SH-SY5Y (cell line): ENCODE measurements around the gene TLX2.

ENCODE experiments used
- GATA2 ChIP-seq: IDR thresholded peaks from 2 replicates; pipeline ENCODE4 v1.6.1; 2011; ENCODE audit warnings: mild to moderate bottlenecking, low read depth, low read length
- GATA3 ChIP-seq: IDR thresholded peaks from 2 replicates; pipeline ENCODE4 v1.6.1; 2011; ENCODE audit warnings: low read depth, mild to moderate bottlenecking, low read length, moderate library complexity

TLX2 gene

GRCh38 chr2:74531666-74532065 is 17.4 kb downstream of the TLX2 start:
- no peak for TF ChIP-seq GATA3
- no peak for TF ChIP-seq GATA2

- TF ChIP-seq GATA3 (no peak), GATA2 (no peak)
Measured at GRCh38 chr2:74532222-74532621, 18.0 kb downstream of the TLX2 start.

GRCh38 chr2:74533464-74533863 is 19.2 kb downstream of the TLX2 start:
- TF ChIP-seq GATA3 (no peak), GATA2 (no peak)

- no peak for TF ChIP-seq GATA3
- TF ChIP-seq GATA2, result no peak
Measured at GRCh38 chr2:74534411-74534810, 20.2 kb downstream of the TLX2 start.

GRCh38 chr2:74535440-74535965 is 21.3 kb downstream of the TLX2 start:
- TF ChIP-seq GATA2 (no peak), GATA3 (no peak)

- TF ChIP-seq GATA3 (no peak), GATA2 (no peak)
Measured at GRCh38 chr2:74536166-74536950, 22.1 kb downstream of the TLX2 start.

- no peak for TF ChIP-seq GATA2
- no peak for TF ChIP-seq GATA3
Measured at GRCh38 chr2:74537140-74537539, 22.9 kb downstream of the TLX2 start.

GRCh38 chr2:74538881-74539339 is 24.7 kb downstream of the TLX2 start:
- TF ChIP-seq GATA3 (no peak), GATA2 (no peak)

GRCh38 chr2:74540291-74540690 is 26.0 kb downstream of the TLX2 start:
- no peak for TF ChIP-seq GATA3
- TF ChIP-seq GATA2, result no peak

GRCh38 chr2:74542978-74543377 is 28.7 kb downstream of the TLX2 start:
- TF ChIP-seq GATA2, result no peak
- no peak for TF ChIP-seq GATA3

- TF ChIP-seq GATA2 (no peak), GATA3 (no peak)
Measured at GRCh38 chr2:74544634-74545033, 30.4 kb downstream of the TLX2 start.

GRCh38 chr2:74546004-74546403 is 31.8 kb downstream of the TLX2 start:
- no peak for TF ChIP-seq GATA2
- TF ChIP-seq GATA3, result no peak

GRCh38 chr2:74548285-74548899 is 34.1 kb downstream of the TLX2 start:
- TF ChIP-seq GATA3, result no peak

- TF ChIP-seq GATA2 (no peak), GATA3 (no peak)
Measured at GRCh38 chr2:74548900-74549826, 34.9 kb downstream of the TLX2 start.
